ENCODE data around the gene NDUFS3.

The NDUFS3 gene

DNA sequence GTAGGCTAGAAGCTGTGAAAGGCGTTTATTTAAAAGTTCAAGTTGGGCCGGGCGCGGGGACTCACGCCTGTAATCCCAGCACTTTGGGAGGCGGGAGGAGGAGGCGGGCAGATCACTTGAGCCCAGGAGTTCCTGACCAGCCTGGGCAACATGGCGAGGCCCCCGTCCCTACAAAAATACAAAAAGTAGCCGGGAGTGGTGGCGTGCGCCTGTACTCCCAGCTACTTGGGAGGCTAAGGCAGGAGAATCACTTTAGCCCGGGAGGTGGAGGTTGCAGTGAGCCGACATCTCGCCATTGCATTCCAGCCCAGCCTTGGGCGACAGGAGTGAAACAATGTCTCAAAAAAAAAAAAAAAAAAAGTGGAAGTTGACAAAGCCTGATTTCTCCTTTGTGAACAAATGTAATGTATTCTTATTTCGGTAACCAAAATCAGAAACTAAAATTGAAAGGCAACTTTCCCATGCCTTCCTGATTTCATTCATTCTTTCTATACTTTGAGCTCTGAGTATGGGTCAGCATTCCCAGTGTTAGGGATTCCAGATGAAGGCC is 12.7 kb upstream of the NDUFS3 start:
- in situ Hi-C loops (cut with HindIII; ENCODE audit: low pct_unique_long_range_greater_than_20kb, low sequenced_read_pairs) = no loop called here
- DNase-seq (ENCODE audit: low read depth in 1 of 2, low spot score in 1 of 2) = peak in 1 of 2 experiments; percentile 56
- no peak for TF ChIP-seq JUND (IDR thresholded peaks at IDR 0.05; ENCODE audit: low read depth)

DNA sequence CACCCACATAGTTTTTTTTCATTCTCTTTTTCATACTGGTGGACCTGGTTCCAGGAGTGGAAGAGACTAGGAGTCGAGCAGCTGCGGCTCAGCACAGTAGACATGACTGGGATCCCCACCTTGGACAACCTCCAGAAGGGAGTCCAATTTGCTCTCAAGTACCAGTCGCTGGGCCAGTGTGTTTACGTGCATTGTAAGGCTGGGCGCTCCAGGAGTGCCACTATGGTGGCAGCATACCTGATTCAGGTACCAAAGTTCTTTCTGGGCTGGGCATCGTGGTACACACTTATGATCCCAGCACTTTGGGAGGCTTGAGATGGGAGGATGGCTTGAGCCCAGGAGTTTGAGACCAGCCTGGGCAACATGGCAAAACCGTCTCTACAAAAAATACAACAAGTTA is 9.2 kb upstream of the NDUFS3 start:
- DNase-seq (ENCODE audit: low read depth in 1 of 2, low spot score in 1 of 2) = no peak
- in situ Hi-C loops (cut with HindIII; ENCODE audit: low pct_unique_long_range_greater_than_20kb, low sequenced_read_pairs) = no loop called here
- no peak for TF ChIP-seq JUND (IDR thresholded peaks at IDR 0.05; ENCODE audit: low read depth)

DNA sequence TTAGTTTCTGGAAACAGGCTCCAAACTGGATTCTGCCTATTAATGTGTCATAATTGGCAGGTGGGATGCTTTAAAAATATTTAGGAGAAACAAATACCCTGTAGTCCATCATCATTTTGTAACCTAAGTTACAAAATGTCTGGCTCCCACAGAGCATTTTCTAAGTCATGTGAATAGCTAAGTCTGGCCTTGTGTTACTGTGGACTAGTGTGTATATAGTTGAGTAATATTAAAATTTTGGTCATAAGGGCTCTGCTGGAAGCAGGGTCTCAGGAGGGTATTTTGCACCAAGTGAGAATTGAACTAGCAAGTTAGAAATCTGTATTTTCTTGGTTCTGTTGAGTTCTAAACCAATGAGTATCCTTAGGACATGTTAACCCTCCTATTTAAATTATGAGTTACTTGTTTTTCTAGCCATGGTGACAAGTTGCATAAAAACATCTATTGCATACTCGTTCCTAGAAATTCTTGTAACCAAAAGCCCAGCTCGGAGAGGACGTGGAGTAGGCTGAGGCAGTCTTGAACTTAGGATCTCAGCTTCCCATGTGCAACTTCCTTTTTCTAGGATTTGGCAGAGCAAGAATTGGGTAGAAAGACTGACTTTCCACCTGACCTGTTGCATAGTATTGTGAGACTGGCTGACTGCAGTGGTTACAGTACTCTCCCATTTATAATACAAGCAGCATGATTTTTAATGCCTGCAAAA is 8.1 kb upstream of the NDUFS3 start:
- no peak for TF ChIP-seq JUND (IDR thresholded peaks at IDR 0.05; ENCODE audit: low read depth)
- in situ Hi-C loops (cut with HindIII; ENCODE audit: low pct_unique_long_range_greater_than_20kb, low sequenced_read_pairs) = no loop called here
- DNase-seq (ENCODE audit: low read depth in 1 of 2, low spot score in 1 of 2) = no peak

DNA sequence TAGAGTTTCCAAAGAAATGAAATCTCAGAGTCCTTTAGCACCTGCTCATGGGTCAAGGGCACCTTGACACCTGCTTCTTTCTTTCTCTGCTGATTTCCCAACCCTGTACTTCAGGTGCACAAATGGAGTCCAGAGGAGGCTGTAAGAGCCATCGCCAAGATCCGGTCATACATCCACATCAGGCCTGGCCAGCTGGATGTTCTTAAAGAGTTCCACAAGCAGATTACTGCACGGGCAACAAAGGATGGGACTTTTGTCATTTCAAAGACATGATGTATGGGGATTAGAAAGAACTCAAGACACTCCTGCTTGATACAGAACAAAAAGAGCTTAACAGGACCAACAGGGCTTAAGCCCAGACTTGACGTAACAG is 7.5 kb upstream of the NDUFS3 start:
- in situ Hi-C loops (cut with HindIII; ENCODE audit: low pct_unique_long_range_greater_than_20kb, low sequenced_read_pairs) = no loop called here
- no peak for TF ChIP-seq JUND (IDR thresholded peaks at IDR 0.05; ENCODE audit: low read depth)
- no peak for DNase-seq (ENCODE audit: low read depth in 1 of 2, low spot score in 1 of 2)

DNA sequence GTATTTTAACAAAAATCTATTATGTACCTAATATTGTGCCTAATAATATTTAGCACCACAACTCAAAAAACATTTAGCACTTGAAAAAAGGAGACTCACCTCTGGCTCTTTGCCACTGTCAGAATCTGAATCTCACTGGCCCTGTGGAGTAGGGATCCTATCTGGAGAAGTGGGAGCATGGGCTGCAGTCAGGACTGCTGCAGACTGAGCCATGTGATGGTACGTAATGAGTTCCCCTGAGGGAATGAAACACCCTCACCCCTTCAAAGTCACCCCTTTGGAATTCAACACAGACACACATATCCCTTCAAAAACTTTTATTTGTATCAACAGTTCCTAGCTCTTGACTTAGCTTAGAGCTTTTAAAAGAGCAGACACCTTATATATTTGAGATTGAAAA is 7.0 kb upstream of the NDUFS3 start:
- no peak for TF ChIP-seq JUND (IDR thresholded peaks at IDR 0.05; ENCODE audit: low read depth)
- in situ Hi-C loops (cut with HindIII; ENCODE audit: low pct_unique_long_range_greater_than_20kb, low sequenced_read_pairs) = no loop called here
- DNase-seq (ENCODE audit: low read depth in 1 of 2, low spot score in 1 of 2) = no peak

DNA sequence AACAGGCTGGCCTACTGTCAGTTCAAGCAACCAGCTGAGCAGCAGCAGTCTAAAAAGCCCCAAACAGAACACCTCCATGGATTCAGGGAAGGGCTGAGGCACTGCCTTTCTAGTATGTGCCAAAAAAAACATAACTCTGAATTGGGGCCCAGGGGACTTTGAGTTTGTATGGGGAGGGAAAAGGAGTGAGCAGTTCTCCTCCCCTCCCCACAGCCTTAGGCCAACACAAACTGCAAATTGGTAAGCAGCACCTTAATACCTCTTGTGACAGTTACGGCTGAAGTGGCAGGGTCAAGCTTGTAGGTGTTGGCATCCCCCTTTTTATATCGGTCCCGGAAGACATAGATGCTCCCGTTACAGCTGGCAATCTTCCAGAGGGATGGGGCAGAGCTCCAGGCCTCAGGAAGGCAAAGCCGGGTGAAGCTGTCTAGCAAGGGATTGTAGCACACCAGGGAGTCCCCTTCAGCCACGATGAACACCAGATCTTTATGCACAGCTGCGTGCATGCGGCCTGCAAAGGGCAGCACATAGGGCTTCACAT is 6.1 kb upstream of the NDUFS3 start:
- 0 out of 2 replicates have a peak, but pooled peaks have one; percentile 7 for TF ChIP-seq JUND (IDR thresholded peaks at IDR 0.05; ENCODE audit: low read depth)
- in situ Hi-C loops (cut with HindIII; ENCODE audit: low pct_unique_long_range_greater_than_20kb, low sequenced_read_pairs) = no loop called here

DNA sequence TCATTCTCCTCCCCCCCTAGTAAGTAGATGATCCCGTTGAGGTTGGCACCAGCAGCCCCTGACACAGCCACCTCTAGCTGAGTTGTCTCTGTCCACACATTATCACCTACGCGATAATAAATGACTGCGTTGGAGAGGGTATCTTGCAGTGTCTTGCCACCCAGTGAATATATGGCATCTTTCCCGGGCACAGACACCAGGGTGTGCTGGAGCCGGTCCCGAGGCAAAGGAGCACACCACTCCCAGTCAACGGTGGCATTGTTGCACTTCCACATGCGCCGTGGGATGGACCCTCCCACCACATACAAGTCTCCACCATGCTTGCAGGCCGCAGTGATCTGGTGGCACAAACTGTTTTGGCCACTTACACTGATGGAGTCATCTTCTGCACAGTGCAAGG is 5.6 kb upstream of the NDUFS3 start:
- no peak for DNase-seq (ENCODE audit: low read depth in 1 of 2, low spot score in 1 of 2)
- TF ChIP-seq JUND (IDR thresholded peaks at IDR 0.05; ENCODE audit: low read depth) = no peak
- in situ Hi-C loops (cut with HindIII; ENCODE audit: low pct_unique_long_range_greater_than_20kb, low sequenced_read_pairs) = no loop called here

More for the DNA sequence above, 6.1 kb upstream of the NDUFS3 start:
- peak in 1 of 2 experiments; percentile 54 for DNase-seq (ENCODE audit: low read depth in 1 of 2, low spot score in 1 of 2)

DNA sequence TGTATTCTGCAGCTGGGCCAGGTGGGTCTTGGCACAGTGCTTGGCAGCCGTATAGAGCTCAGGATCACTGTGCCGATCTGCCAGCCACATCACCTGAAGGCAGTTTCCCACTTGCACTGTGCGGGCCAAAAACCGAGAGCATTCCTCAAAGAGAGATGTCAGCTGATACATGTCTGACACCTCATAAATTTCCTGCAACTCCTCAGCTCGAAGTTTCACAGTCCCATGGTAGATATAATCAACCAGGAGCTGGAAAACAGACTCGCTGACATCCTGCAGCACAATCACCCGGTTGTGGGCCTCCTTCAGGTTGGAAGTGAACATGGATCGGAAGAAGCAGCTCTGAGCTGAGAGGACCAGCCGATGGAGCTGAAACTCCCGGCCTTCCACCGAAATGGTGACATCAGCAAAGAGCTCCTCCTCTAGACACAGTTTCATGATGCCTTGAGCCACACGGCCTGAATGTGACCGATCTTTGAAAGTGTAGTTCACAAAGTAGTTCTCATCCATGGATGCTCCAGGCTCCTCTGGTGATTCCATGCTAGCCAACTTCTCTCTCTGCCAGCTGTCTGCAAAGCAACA is 1.3 kb upstream of the NDUFS3 start:
- peak; percentile 90 for TF ChIP-seq JUND (IDR thresholded peaks at IDR 0.05; ENCODE audit: low read depth)
- in situ Hi-C loops (cut with HindIII; ENCODE audit: low pct_unique_long_range_greater_than_20kb, low sequenced_read_pairs) = no loop called here

DNA sequence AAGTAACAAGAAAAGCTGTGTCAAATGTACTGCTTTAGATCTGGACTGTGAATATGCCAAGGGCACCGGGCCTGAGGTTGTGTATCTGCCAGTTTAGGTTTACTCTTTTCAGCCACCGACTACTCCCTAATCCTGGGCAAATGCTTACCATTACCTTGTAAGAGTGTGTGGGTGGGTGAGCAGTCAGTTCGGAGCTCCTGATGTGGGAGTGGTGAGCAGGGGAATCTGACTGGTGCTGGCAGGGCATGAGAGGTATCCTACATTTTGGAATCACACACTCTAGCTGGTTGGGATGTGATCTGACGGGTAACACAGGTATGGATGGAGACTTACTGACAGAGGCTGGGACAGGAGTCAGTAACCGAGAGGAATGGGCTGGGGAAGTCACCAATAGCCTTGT is 5.0 kb downstream of the NDUFS3 start:
- no peak for TF ChIP-seq JUND (IDR thresholded peaks at IDR 0.05; ENCODE audit: low read depth)
- in situ Hi-C loops (cut with HindIII; ENCODE audit: low pct_unique_long_range_greater_than_20kb, low sequenced_read_pairs) = no loop called here
- DNase-seq (ENCODE audit: low read depth in 1 of 2, low spot score in 1 of 2) = no peak

More for the DNA sequence above, 1.3 kb upstream of the NDUFS3 start:
- peak; percentile 76 to 91 for DNase-seq (ENCODE audit: low read depth in 1 of 2, low spot score in 1 of 2)

DNA sequence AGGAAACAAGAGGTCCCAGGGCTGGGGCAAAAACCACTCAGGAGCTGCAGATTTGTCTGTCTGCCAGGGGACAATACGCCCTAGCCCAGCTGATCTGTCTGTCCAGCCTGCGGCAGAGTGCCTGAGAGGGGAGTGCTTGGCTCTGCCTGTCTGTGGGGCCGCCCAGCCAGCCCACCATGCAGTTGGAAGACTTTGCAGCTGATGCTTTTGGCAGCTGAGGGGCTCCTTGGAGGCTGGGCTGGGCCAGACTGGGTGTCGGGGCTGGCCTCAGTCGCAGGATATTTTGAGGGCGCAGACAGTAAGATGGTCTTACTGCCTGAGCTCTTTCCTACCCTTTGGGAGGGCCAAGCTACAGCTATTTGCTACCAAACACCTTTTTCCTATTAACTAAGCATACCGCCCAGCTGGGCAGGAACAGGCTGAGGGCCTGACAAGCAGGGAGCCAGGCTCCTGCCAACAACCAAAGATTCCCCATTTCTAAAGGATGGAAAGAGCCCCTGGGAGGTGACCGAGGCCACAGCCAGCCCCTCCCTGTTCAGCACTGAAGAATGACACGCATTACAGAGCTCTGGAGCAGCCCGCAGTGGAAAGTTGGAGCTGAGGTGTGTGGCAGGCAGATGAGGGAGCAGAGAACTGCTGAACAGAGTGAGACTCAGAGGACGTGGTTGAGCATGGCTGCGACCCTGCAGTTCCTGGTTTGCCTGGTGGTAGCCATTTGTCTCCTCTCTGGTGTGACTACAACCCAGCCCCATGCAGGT is 7.4 kb downstream of the NDUFS3 start, which contains the start of gene FAM180B:
FAM180B (plus strand) TSS at position 581 of the 758 bp plus-strand sequence; CDS start at position 672, 91 bp downstream.
- in situ Hi-C loops (cut with HindIII; ENCODE audit: low pct_unique_long_range_greater_than_20kb, low sequenced_read_pairs) = no loop called here
- TF ChIP-seq JUND (IDR thresholded peaks at IDR 0.05; ENCODE audit: low read depth) = no peak

DNA sequence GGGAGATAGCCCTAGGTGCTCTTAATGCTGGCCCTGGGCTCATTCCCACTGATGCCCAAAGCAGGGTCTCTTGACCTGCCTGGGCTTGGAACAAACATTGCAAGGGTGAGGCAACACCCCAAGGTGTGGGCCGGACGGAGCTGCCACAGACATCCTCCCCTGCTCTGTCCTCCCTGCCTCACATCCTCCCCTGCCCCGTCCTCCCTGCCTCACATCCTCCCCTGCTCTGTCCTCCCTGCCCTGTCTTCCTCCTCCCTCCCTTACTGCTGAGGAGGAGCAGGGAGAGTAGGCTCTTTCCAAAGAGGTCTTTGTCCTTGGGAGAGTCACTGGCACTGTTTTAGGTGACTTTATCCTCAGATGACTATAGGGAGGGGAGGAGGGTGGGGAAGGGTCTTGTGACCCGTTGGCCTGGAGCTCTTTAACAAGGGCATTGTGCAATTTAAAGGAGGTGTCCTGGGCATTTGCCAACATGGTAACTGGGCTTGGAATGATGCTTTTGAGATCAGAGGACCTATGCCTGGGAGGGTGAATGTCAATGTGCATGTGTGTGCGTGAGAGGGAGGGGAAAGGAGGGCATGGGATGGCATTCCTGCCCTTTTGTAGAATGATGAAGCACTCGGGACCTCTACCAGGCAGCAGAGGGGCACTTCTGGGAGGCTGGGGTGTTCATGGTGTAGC is 8.3 kb downstream of the NDUFS3 start:
- no peak for DNase-seq (ENCODE audit: low read depth in 1 of 2, low spot score in 1 of 2)
- in situ Hi-C loops (cut with HindIII; ENCODE audit: low pct_unique_long_range_greater_than_20kb, low sequenced_read_pairs) = no loop called here
- no peak for TF ChIP-seq JUND (IDR thresholded peaks at IDR 0.05; ENCODE audit: low read depth)

More for the DNA sequence above, 7.4 kb downstream of the NDUFS3 start, which contains the start of gene FAM180B:
- DNase-seq (ENCODE audit: low read depth in 1 of 2, low spot score in 1 of 2) = no peak
